GM21528 (cell line): ENCODE results near the gene FRMD8.

Experiments
- ATAC-seq: cut with Tn5 transposase; IDR thresholded peaks from one replicate; pipeline ENCODE4 v1.9.1; 2021; ENCODE audit warnings: mild to moderate bottlenecking, moderate library complexity; ENCODE audit not compliant: unreplicated experiment, low FRiP score

Gene FRMD8

DNA sequence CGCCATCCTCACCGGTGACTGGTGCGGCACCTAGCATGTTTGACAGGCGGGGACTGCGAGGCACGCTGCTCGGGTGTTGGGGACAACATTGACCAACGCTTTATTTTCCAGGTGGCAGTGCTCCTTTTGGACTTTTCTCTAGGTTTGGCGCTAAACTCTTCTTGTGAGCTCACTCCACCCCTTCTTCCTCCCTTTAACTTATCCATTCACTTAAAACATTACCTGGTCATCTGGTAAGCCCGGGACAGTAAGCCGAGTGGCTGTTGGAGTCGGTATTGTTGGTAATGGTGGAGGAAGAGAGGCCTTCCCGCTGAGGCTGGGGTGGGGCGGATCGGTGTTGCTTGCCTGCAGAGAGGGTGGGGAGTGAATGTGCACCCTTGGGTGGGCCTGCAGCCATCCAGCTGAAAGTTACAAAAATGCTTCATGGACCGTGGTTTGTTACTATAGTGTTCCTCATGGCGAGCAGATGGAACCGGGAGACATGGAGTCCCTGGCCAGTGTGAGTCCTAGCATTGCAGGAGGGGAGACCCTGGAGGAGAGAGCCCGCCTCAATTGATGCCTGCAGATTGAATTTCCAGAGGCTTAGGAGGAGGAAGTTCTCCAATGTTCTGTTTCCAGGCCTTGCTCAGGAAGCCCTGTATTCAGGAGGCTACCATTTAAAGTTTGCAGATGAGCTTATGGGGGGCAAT lies 37.2 kb downstream of the FRMD8 start:
- ATAC-seq = no peak

DNA sequence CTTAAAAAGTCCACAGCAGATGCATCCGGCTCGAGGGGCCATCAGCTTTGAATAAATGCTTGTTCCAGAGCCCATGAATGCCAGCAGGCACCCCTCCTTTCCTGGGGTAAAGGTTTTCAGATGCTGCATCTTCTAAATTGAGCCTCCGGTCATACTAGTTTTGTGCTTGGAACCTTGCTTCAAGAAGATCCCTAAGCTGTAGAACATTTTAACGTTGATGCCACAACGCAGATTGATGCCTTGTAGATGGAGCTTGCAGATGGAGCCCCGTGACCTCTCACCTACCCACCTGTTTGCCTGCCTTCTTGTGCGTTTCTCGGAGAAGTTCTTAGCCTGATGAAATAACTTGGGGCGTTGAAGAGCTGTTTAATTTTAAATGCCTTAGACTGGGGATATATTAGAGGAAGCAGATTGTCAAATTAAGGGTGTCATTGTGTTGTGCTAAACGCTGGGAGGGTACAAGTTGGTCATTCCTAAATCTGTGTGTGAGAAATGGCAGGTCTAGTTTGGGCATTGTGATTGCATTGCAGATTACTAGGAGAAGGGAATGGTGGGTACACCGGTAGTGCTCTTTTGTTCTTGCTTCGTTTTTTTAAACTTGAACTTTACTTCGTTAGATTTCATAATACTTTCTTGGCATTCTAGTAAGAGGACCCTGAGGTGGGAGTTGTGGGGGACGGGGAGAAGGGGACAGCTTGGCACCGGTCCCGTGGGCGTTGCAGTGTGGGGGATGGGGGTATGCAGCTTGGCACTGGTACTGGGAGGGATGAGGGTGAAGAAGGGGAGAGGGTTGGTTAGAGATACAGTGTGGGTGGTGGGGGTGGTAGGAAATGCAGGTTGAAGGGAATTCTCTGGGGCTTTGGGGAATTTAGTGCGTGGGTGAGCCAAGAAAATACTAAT lies 38.0 kb downstream of the FRMD8 start:
- ATAC-seq = no peak

GRCh38 chr11:65425105-65425970 lies 38.9 kb downstream of the FRMD8 start:
- ATAC-seq = no peak

GRCh38 chr11:65425971-65426838 lies 39.8 kb downstream of the FRMD8 start:
- ATAC-seq = no peak

DNA sequence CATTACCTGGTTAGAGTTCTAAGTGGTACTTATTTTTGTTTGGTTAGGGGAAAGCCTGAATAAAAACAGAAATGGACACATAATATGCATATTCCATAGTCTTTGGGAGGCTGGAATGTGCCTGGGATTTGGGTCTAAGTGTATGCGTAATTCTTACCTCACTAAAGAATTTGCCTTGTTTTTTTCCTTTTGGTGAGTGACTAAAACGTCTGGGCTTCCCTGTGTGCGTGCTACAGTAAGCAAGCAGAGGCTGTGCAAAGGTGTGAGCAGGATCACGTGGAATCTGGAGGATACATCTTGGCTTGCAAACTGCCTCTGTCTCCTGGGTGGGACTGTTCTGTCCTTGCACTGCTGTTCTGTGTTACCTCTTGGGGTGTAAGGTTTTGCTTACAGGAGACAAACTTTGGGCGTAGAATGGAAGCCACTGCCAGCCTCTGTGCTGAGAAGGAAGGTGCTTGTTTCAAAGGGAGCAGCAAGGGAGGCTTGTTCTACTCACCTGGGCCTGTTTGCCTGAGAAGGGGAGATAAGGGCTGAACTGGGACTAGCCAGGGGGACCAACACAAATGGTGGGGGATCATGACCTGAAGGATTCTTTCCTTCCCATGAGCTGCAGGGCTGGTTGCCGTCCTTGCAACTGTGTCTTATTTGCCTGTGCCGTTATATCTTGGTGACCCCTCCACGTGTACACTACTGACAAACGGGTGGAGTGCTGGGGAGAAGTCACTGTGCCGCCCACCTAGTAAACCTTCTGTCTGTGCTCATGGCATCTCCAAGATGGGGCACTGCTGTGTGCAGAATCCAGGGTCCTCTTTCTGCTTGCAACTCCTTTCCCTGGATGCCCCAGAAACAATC lies 40.6 kb downstream of the FRMD8 start:
- no peak for ATAC-seq

GRCh38 chr11:65427691-65428577 lies 41.5 kb downstream of the FRMD8 start:
- ATAC-seq = no peak

GRCh38 chr11:65428578-65429067 lies 42.2 kb downstream of the FRMD8 start:
- no peak for ATAC-seq

- ATAC-seq = no peak
Measured at GRCh38 chr11:65429068-65429681, 42.7 kb downstream of the FRMD8 start.

DNA sequence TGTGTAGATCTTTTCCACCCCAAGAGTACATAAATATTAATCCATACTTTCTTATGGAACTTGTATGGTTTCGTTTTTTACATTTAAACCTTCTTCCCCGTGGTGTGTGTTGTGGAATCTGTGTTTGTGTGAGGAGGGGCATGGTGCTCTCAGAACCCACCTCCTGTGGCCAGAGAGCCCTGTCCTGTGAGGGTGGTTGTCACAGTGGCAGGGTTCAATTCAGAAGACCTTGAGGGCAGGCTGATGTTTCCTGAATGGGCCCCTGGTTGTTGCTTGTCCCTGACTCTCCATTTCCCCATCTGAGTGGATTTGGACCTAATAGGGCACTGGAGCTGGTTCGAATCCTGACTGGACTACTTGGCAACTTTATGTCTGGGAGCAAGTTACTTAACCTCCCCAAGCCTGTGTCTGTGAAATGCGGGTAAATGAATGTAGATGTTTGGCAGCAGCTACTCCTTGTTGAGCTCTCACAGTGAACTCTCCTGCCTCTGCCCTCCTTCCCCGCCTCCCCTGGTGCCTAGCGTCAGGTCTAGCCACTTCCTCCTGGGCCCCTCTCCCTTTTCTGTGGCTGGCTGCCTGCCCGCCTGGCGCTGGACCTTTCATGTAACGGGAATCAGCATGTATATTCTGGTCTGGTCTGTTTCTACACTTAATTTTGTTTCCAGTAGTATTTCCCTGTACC lies 43.4 kb downstream of the FRMD8 start:
- no peak for ATAC-seq

GRCh38 chr11:65430406-65431217 lies 44.2 kb downstream of the FRMD8 start:
- no peak for ATAC-seq

DNA sequence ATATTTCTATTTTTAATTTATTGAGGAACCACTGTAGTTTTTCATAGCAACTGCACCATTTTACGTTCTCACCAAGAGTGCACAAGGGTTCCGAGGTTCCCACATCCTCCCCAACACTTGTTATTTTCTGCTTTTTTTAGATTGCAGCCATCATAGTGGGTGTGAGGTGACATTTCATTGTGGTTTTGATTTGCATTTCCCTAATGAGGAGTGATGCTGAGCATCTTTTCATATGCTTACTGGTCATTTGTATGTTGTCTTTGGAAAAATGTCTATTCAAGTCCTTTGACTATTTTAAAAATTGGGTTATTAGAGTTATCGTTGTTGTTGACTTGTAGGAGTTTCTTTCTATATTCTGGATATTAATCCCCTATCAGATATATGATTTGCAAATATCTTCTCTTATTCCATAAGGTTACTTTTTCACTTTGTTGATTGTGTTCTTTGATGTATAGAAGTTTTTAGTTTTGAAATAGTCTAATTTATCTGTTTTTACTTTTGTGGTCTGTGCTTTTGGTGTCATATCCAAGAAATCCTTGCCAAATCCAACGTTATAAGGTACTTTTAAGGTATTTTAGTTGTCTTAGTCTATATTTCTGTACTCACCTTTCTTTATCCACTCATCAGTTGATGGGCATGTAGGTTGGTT lies 45.1 kb downstream of the FRMD8 start:
- ATAC-seq = no peak

DNA sequence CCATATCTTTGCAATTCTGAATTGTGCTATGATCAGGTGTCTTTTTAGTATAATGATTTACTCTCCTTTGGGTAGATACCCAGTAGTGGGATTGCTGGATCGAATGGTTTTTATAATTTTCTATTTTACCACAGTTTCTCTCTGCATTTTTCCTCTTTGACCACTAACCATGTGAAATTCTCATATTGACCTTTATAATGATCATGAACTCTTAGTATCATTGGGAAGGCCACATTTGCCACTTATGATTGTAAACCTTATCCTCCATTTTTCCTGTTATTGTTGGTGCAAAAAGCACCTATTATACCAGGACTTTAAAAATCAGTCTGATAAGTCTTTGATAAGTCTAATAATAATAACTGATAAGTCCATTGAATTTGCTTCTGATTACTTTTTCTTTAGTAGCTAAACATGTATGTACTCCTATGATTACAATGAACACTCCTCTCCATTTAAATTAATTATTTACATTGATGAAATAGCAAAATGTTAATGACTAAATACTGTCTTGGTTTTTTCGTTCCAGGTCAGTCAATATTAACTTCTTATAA lies 45.7 kb downstream of the FRMD8 start:
- ATAC-seq = no peak

GRCh38 chr11:65432686-65433582 lies 46.5 kb downstream of the FRMD8 start:
- no peak for ATAC-seq

- no peak for ATAC-seq
Measured at GRCh38 chr11:65433657-65434056, 47.2 kb downstream of the FRMD8 start.
